ENCODE measurements around the gene ANKK1. TPM values are rescaled to one million over a fixed set of nuclear protein-coding genes. Genes with fewer than 3 reads are reported as not detected.

Gene ANKK1
- polyA plus RNA-seq, 3 donors = 0.07 to 0.09 TPM; not detected in 1

GRCh38 chr11:113447621-113448315 lies 60.2 kb downstream of the ANKK1 start:
- WGBS (ENCODE audit: insufficient coverage) = 70% methylated on average over 6 of the region's 8 CpGs
- H3K4me2 ChIP-seq (replicated peaks; ENCODE audit: extremely low read depth, low read length, poor library complexity, severe bottlenecking) = no peak overlapping the region

GRCh38 chr11:113448316-113448677 lies 60.7 kb downstream of the ANKK1 start:
- H3K9me3 ChIP-seq (replicated peaks in 1 of 2; ENCODE audit: control insufficient read depth in 1 of 2, insufficient read depth in 1 of 2, low read length in 2 of 2) = no peaks in the 10 kb centered on the region
- Mint-ChIP-seq H3K36me3 (no peaks in the 10 kb centered on the region), H3K27ac (no peak overlapping the region), H3K4me1 (no peaks in the 10 kb centered on the region), H3K27me3 (ENCODE audit: low read depth in 3 of 3) (peaks cover 8 to 9% (median 8%) of the 10 kb centered on the region in 3 donors), H3K4me3 (no peak overlapping the region), H3K9me3 (no peaks in the 10 kb centered on the region)
- no peaks in the 10 kb centered on the region for H3K79me2 ChIP-seq (ENCODE audit: insufficient read depth, low read length)
- TF ChIP-seq CTCF (IDR thresholded peaks at IDR 0.05) = no peak
- no peak overlapping the region for H2AFZ ChIP-seq (ENCODE audit: insufficient read depth, low read depth, low read length, poor library complexity, severe bottlenecking)
- no peak overlapping the region for H3K4me2 ChIP-seq (replicated peaks; ENCODE audit: extremely low read depth, low read length, poor library complexity, severe bottlenecking)
- no peak overlapping the region for H3K4me3 ChIP-seq (replicated peaks in 1 of 3; ENCODE audit: low read depth in 2 of 3, low read length in 3 of 3)
- H3K27me3 ChIP-seq (ENCODE audit: control insufficient read depth in 2 of 2, insufficient read depth in 2 of 2, low read length in 2 of 2) = no peaks in the 10 kb centered on the region
- no peak for DNase-seq
- no peaks in the 10 kb centered on the region for H4K20me1 ChIP-seq (ENCODE audit: insufficient read depth, low read length)
- H3K27ac ChIP-seq (ENCODE audit: low read depth in 1 of 2, low read length in 2 of 2) = no peak overlapping the region
- no peaks in the 10 kb centered on the region for H3K4me1 ChIP-seq (ENCODE audit: control insufficient read depth in 1 of 2, insufficient read depth in 2 of 2, low read length in 2 of 2)
- intact Hi-C loops (cut with micrococcal nuclease) = no loop called here
- no peaks in the 10 kb centered on the region for H3K36me3 ChIP-seq (replicated peaks in 1 of 2; ENCODE audit: control insufficient read depth in 1 of 2, insufficient read depth in 2 of 2, low read length in 2 of 2)
- WGBS (ENCODE audit: insufficient coverage) = 86% methylated on average over 4 of the region's 5 CpGs
- no peak overlapping the region for H3K9ac ChIP-seq (ENCODE audit: insufficient read depth, low read length, poor library complexity, severe bottlenecking)

More at GRCh38 chr11:113447621-113448315, 60.2 kb downstream of the ANKK1 start:
- Histone ChIP-seq H3K27me3 (ENCODE audit: control insufficient read depth in 2 of 2, insufficient read depth in 2 of 2, low read length in 2 of 2) (no peaks in the 10 kb centered on the region), H3K4me3 (replicated peaks in 1 of 3; ENCODE audit: low read depth in 2 of 3, low read length in 3 of 3) (no peak overlapping the region), H2AFZ (ENCODE audit: insufficient read depth, low read depth, low read length, poor library complexity, severe bottlenecking) (no peak overlapping the region), H3K9ac (ENCODE audit: insufficient read depth, low read length, poor library complexity, severe bottlenecking) (no peak overlapping the region), H3K9me3 (replicated peaks in 1 of 2; ENCODE audit: control insufficient read depth in 1 of 2, insufficient read depth in 1 of 2, low read length in 2 of 2) (no peaks in the 10 kb centered on the region), H3K27ac (ENCODE audit: low read depth in 1 of 2, low read length in 2 of 2) (no peak overlapping the region), H4K20me1 (ENCODE audit: insufficient read depth, low read length) (no peaks in the 10 kb centered on the region), H3K36me3 (replicated peaks in 1 of 2; ENCODE audit: control insufficient read depth in 1 of 2, insufficient read depth in 2 of 2, low read length in 2 of 2) (no peaks in the 10 kb centered on the region), H3K4me1 (ENCODE audit: control insufficient read depth in 1 of 2, insufficient read depth in 2 of 2, low read length in 2 of 2) (no peaks in the 10 kb centered on the region), H3K79me2 (ENCODE audit: insufficient read depth, low read length) (no peaks in the 10 kb centered on the region)
- no peak for TF ChIP-seq CTCF (IDR thresholded peaks at IDR 0.05)
- no peak overlapping the region for H3K27ac Mint-ChIP-seq
- no peaks in the 10 kb centered on the region for H3K4me1 Mint-ChIP-seq
- H3K4me3 Mint-ChIP-seq = no peak overlapping the region
- no peak for DNase-seq
- intact Hi-C loops (cut with micrococcal nuclease) = no loop called here
- no peaks in the 10 kb centered on the region for H3K9me3 Mint-ChIP-seq
- H3K36me3 Mint-ChIP-seq = no peaks in the 10 kb centered on the region
- H3K27me3 Mint-ChIP-seq (ENCODE audit: low read depth in 3 of 3) = peaks cover 8 to 9% (median 8%) of the 10 kb centered on the region in 3 donors

All from CD14-positive monocyte (primary cell).